T-helper 2 cell (primary cell): ENCODE data around the gene PLB1.
A peak's percentile ranks its signal among the peaks of the same experiment; 100 is the strongest.

Experiments
- DNase-seq, 5 experiments: peaks; one replicate each; pipeline versions ENCODE4 v3.0.0 to v3.0.0-alpha.2; 2012 to 2022

PLB1 gene

GRCh38 chr2:28631514-28632206 is 135.8 kb downstream of the PLB1 start:
- DNase-seq = no peak

- no peak for DNase-seq
These were observed 136.9 kb downstream of the PLB1 start for GRCh38 chr2:28632791-28633190.

- no peak for DNase-seq
These were observed 137.3 kb downstream of the PLB1 start for GRCh38 chr2:28633204-28633603.

GRCh38 chr2:28633746-28634145 is 137.9 kb downstream of the PLB1 start:
- DNase-seq = no peak

GRCh38 chr2:28635191-28635611 is 139.3 kb downstream of the PLB1 start:
- DNase-seq = no peak

GRCh38 chr2:28636491-28636890 is 140.6 kb downstream of the PLB1 start:
- no peak for DNase-seq

GRCh38 chr2:28637066-28638047 is 141.5 kb downstream of the PLB1 start:
- DNase-seq = no peak

GRCh38 chr2:28638102-28638501 is 142.2 kb downstream of the PLB1 start:
- no peak for DNase-seq

GRCh38 chr2:28639092-28639691 is 143.3 kb downstream of the PLB1 start:
- DNase-seq = no peak

GRCh38 chr2:28639836-28640235 is 144.0 kb downstream of the PLB1 start:
- no peak for DNase-seq

- DNase-seq = no peak
These were observed 144.5 kb downstream of the PLB1 start for GRCh38 chr2:28640260-28640907.

- DNase-seq = no peak
These were observed 145.0 kb downstream of the PLB1 start for GRCh38 chr2:28640908-28641300.

GRCh38 chr2:28642796-28643195 is 146.9 kb downstream of the PLB1 start:
- no peak for DNase-seq

- DNase-seq = no peak
These were observed 147.5 kb downstream of the PLB1 start for GRCh38 chr2:28643327-28643726.

GRCh38 chr2:28643911-28644334 is 148.1 kb downstream of the PLB1 start:
- DNase-seq = no peak

GRCh38 chr2:28644760-28645159 is 148.9 kb downstream of the PLB1 start:
- no peak for DNase-seq

GRCh38 chr2:28645553-28645952 is 149.7 kb downstream of the PLB1 start:
- DNase-seq = no peak

GRCh38 chr2:28647682-28648081 is 151.8 kb downstream of the PLB1 start:
- no peak for DNase-seq

GRCh38 chr2:28648147-28648546 is 152.3 kb downstream of the PLB1 start:
- DNase-seq = peak in 1 of 5 experiments; percentile 14

- DNase-seq = no peak
These were observed 153.0 kb downstream of the PLB1 start for GRCh38 chr2:28648671-28649395.

- peak in 2 of 5 experiments; percentile 24 to 36 for DNase-seq
These were observed 153.8 kb downstream of the PLB1 start for GRCh38 chr2:28649481-28650265.
